GM10248 (cell line): ENCODE measurements around the gene SIN3B.

Source experiments
- CTCF ChIA-PET: fragments of 300-600 bp; sonication (Branson Sonifier 250); formaldehyde crosslinking; extraction: SDS; loops from one replicate; lab custom pipeline; 2021; ENCODE audit warnings: antibody characterized with exemption; lab: Yijun Ruan, JAX
- POLR2A ChIA-PET: fragments of 350-650 bp; sonication (Branson Sonifier 250); formaldehyde crosslinking; extraction: SDS; loops from one replicate; lab custom pipeline; 2020; ENCODE audit warnings: antibody characterized with exemption; lab: Yijun Ruan, JAX
- DNase-seq: peaks from one replicate; pipeline ENCODE4 v3.0.0; 2012; ENCODE audit errors: extremely low spot score
- TF ChIP-seq, protein P1 (sequence below): IDR thresholded peaks from 2 replicates; pipeline ENCODE4 v1.5.1; 2012; ENCODE audit warnings: mild to moderate bottlenecking, low read depth; ENCODE audit errors: extremely low read depth, missing control alignments, control extremely low read depth

The SIN3B gene

DNA sequence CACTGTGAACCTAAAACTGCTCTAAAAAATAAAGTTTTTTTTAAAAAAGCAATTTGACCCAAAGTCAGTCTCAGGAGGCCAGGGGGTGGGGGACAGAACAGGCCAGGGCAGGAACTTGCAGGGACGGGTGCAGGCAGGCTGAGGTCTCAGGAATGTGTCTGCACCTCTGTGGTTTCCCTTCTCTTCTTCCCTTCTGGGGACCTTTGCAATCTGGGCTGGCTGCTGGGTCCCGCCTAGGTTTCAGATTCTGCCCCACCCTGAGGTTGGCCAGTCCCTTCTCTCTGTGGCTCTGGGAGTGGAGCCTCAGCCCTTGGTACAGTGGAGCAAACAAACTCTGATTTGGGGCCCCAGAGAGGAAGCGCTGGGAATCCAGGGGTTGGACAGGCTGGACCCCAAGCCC is 54.3 kb downstream of the SIN3B start:
- TF ChIP-seq, protein P1, sequence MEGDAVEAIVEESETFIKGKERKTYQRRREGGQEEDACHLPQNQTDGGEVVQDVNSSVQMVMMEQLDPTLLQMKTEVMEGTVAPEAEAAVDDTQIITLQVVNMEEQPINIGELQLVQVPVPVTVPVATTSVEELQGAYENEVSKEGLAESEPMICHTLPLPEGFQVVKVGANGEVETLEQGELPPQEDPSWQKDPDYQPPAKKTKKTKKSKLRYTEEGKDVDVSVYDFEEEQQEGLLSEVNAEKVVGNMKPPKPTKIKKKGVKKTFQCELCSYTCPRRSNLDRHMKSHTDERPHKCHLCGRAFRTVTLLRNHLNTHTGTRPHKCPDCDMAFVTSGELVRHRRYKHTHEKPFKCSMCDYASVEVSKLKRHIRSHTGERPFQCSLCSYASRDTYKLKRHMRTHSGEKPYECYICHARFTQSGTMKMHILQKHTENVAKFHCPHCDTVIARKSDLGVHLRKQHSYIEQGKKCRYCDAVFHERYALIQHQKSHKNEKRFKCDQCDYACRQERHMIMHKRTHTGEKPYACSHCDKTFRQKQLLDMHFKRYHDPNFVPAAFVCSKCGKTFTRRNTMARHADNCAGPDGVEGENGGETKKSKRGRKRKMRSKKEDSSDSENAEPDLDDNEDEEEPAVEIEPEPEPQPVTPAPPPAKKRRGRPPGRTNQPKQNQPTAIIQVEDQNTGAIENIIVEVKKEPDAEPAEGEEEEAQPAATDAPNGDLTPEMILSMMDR: no peak
- ChIA-PET POLR2A (no interaction called here), CTCF (no interaction called here)

DNA sequence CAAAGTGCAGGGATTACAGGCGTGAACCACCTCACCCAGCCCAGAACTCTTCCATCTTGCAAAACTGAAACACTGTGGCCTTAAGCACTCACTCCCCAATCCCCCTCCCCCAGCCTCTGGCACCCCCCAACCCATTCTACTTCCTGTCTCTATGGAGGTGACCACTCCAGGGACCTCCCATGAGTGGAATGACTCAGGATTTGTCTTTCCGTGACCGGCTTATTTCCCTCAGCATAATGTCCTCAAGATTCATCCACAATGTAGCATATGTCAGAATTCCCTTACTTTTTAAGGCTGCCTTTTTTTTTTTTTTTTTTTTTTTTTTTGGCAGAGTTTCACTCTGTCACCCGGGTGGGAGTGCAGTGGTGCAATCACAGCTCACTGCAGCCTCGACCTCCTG is 56.0 kb downstream of the SIN3B start:
- no peak for DNase-seq
- TF ChIP-seq, protein P1: no peak
- CTCF ChIA-PET: no interaction called here
- POLR2A ChIA-PET: no interaction called here

More for the DNA sequence above, 54.3 kb downstream of the SIN3B start:
- no peak for DNase-seq

DNA sequence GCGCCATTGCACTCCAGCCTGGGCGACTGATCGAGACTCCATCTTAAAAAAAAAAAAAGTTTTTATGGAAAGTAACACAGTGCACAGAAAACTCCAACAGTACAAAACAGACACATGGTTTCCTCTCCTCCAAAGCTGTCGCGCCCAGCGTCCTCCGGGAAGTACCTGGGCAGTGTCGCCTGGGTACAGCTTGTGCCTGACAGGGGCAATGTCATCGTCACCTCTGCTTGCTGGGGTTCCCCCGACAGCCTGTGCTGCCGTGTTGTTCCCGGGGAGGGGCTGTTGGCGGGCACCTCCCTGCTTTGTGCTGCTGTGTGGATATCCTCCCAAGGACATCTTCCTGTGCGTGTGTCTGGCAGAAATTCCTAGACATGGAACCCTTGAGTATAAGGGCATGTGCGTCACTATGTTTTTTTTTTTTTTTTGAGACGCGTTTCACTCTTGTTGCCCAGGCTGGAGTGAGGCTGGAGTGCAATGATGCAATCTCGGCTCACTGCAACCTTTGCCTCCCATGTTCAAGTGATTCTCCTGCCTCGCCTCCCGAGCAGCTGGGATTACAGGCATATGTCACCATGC is 57.2 kb downstream of the SIN3B start:
- CTCF ChIA-PET: no interaction called here
- POLR2A ChIA-PET: no interaction called here
- TF ChIP-seq, protein P1: no peak
- no peak for DNase-seq

DNA sequence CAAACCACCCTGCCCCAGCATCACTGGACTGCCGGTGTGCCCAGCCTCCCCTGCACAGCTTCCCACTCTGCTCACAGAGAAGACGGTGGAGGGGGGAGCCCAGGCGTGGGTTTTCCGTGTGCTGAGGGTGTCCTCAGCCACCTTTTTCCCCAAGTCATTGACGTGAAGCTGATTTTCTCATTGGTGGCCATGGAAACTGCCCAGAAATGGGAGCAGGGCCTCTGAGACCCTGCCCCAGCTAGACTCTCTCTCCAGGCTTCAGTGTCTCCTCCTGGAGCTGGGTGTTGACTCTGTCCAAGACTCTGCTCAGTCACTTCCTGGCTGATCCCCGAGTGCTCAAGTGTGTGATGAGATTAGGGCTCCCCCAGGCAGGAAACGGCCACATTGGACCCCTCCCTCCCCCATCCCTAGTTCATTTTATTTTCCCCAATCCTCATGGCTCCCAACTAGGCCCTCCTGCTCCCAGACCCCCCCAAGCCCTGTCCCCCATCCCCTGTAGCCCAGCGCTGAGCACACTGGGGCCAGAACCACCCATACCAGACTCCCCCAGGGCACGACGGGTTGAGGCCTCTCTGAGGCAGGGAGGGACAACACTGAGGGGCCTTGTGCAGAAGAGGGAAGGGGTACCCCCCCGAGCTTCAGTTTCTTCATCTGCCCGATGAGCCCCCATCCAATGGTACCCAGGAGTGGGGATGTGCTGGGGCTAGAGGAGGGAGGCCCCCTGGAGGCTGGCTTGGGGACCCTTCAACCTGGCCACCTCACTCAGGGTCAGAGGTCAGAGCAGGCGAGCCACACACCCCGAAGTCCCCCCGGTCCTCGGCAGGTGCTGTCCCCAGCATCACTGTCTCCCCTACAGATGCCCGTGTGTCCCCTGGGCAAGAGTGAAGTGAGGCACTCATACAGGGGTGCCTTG is 58.4 kb downstream of the SIN3B start:
- DNase-seq: no peak
- ChIA-PET POLR2A (no interaction called here), CTCF (interaction anchor here (1.1 kb wide), 2 partner anchors 11 to 51 kb away, joined by 3 read pairs; no protein-coding TSS in a partner anchor)
- TF ChIP-seq, protein P1: no peak

DNA sequence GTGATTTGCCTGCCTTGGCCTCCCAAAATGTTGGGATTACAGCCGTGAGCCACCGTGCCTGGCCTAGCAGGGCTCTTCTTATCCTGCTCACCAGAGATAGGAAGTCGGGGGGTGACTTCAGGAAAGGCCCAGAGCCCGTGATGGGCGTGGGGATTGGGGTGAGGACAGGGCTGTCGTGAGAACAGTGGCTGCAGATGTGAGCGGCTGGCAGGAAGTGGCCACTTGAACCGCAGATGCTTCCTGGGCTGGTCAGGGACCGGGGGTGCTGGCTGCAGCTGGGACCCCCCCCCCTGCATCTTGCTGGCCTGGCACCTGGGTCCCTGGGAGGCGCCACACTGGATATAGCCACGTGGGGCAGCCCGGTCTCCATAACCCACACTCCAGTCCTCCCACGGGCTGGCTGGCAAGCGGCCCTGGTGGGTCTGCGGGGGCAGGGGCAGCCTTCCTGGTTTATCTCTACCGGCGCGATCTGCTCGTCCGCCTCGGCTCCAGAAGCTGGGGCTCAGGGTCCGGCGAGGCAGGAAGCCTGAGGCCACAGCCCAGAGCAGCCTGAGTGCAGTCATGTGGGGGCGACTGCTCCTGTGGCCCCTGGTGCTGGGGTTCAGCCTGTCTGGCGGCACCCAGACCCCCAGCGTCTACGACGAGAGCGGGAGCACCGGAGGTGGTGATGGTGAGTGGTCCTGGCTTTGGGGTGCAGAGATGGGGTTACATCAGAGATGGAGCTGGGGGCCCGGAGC is 59.6 kb downstream of the SIN3B start, which contains the start of gene F2RL3:
TSS of gene F2RL3 (plus strand) at position 371 of the 737 bp plus-strand sequence. CDS start at position 562, 191 bp downstream.
- TF ChIP-seq, protein P1: no peak
- DNase-seq: peak; percentile 69
- POLR2A ChIA-PET: interaction anchor here (0.7 kb wide), 1 partner anchor 39 kb away, joined by 6 read pairs; no protein-coding TSS in a partner anchor
- CTCF ChIA-PET: interaction anchor here (0.6 to 1.1 kb wide), 2 partner anchors 10 to 11 kb away, joined by 3 read pairs; no protein-coding TSS in a partner anchor

DNA sequence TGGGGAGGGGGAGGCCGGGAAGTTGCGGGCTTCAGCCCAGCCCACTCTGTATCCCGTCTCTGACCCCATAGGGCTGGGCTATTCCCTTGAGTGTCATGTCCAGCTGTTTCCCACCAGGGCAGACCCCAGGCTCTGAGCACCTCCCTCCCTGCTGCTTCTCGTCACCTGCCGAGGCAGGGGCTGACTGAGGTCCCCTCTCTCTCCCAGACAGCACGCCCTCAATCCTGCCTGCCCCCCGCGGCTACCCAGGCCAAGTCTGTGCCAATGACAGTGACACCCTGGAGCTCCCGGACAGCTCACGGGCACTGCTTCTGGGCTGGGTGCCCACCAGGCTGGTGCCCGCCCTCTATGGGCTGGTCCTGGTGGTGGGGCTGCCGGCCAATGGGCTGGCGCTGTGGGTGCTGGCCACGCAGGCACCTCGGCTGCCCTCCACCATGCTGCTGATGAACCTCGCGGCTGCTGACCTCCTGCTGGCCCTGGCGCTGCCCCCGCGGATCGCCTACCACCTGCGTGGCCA is 60.2 kb downstream of the SIN3B start:
- POLR2A ChIA-PET: no interaction called here
- CTCF ChIA-PET: interaction anchor here (0.6 kb wide), 1 partner anchor 11 kb away, joined by 3 read pairs; no protein-coding TSS in a partner anchor
- no peak for DNase-seq
- TF ChIP-seq, protein P1: no peak
